HEK293 (cell line): ENCODE measurements around the gene DRC7.
A peak's percentile ranks its signal among the peaks of the same experiment; 100 is the strongest.

Experiments used
- ZNF184 ChIP-seq: fragments of 450-650 bp; IDR thresholded peaks from 2 replicates; pipeline ENCODE4 v1.5.1; 2018; ENCODE audit warnings: missing biosample characterization, mild to moderate bottlenecking, missing genetic modification characterization
- ZSCAN23 ChIP-seq: fragments of 450-650 bp; formaldehyde crosslinking; IDR thresholded peaks from 2 replicates; pipeline ENCODE4 v1.5.1; 2016; ENCODE audit warnings: missing biosample characterization, missing genetic modification characterization
- TF ChIP-seq, protein P1 (sequence below): fragments of 450-650 bp; formaldehyde crosslinking; IDR thresholded peaks from 2 replicates; pipeline ENCODE4 v1.5.1; 2016; ENCODE audit warnings: missing biosample characterization, missing genetic modification characterization

DNA sequence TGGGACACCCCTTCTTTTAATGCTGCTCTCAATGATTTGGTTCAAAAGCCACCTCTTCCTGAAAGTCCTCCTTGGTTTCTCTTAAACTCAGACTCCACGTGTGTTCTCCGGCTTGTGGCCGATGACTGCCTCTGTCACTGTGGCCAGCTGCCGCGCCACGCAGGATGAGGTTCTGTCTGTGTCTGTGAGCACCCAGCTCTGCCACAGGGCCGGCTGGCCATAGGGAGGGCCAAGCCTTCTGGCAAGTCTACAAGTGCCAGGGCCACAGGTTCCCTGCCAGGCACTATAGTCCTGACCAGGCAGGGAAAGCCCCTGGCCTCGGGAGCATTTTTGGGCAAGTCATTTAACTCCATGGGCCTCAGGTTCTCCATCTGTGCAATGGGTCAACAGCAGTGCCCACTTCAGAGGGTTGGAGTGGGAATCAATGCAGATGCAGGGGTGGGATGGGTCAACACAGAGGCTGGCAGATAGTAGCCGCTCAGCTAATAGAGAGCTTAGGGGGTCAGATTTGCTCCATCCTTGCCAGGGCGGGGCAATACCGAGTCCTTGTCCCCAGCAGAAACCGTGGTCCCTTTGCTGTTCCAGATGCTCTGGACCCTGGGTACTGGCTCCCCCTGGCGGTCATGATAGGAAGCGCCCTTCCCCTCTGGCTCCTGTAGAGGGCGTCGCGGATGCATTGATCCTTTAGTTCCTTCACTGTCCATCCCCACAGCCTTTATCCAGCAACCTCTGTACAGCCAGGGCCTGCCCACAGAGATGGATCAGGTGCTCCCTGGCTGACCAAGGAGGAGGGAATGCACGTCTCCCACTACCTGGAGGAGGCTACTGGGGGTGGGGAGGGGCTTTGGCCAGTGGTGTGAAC lies 45.8 kb upstream of the DRC7 start:
- TF ChIP-seq, protein P1, sequence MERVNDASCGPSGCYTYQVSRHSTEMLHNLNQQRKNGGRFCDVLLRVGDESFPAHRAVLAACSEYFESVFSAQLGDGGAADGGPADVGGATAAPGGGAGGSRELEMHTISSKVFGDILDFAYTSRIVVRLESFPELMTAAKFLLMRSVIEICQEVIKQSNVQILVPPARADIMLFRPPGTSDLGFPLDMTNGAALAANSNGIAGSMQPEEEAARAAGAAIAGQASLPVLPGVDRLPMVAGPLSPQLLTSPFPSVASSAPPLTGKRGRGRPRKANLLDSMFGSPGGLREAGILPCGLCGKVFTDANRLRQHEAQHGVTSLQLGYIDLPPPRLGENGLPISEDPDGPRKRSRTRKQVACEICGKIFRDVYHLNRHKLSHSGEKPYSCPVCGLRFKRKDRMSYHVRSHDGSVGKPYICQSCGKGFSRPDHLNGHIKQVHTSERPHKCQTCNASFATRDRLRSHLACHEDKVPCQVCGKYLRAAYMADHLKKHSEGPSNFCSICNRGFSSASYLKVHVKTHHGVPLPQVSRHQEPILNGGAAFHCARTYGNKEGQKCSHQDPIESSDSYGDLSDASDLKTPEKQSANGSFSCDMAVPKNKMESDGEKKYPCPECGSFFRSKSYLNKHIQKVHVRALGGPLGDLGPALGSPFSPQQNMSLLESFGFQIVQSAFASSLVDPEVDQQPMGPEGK (tag by site-specific recombination): peak; percentile 37; the same call in 1 of the 2 replicates
- TF ChIP-seq ZNF184 (tag by site-specific recombination): no peak
- no peak for TF ChIP-seq ZSCAN23 (tag by site-specific recombination)
